Central memory CD4-positive, alpha-beta T cell (primary cell): ENCODE data around the gene ANKRD1.
"Not testable (repeated sequence)": the region's sequence is repeated elsewhere in the genome, so short reads cannot be mapped to it uniquely, and the experiment has no call there.

Experiments used
- DNase-seq: peaks from one replicate; pipeline ENCODE4 v3.0.0; 2022
- total RNA-seq, 3 experiments: gene quantifications; one replicate each; lab custom pipeline; 2026; lab: John Stamatoyannopoulos, UW

Gene ANKRD1
- total RNA-seq = 0 reads per million in 3 experiments

DNA sequence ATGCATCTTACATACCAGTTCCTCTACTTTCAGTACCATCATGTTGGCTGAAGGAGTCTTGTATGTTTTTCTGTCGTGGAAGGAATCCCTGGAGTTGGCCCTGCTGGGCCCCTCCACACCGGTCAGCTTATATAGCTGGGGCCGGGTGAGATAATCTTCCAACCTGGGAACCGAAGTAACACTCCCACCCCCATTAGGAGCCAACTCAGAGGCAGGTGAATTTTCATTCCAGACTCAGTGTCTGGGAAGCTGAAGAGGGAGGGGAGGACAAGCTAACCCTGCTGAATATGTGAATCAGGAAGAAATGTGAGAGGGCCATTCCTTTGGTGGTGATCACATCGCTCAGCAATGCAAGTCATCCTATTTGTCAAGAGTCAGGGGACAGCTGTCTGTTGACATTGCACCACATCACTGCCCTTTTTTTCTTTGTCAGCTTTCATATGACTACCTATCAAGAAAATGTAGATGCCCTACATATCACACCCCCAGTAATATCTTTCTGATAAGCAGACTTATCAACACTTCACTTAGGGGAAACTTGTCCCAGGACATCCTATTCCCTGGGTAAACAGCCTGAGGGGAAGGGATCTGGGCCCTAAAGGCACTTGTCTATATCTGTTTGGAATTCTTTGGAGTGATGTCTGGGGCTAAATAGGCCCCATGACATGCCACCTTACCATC lies at the start of gene ANKRD1:
Gene ANKRD1, minus strand, starts transcription at position 102 of the 681 bp plus-strand sequence. Its CDS starts 60 bp downstream, at position 42.
- DNase-seq = no peak

- DNase-seq = no peak
These were observed 49.2 kb upstream of the ANKRD1 start for GRCh38 chr10:90969947-90970673.

- no peak for DNase-seq
These were observed 48.2 kb upstream of the ANKRD1 start for GRCh38 chr10:90969121-90969534.

DNA sequence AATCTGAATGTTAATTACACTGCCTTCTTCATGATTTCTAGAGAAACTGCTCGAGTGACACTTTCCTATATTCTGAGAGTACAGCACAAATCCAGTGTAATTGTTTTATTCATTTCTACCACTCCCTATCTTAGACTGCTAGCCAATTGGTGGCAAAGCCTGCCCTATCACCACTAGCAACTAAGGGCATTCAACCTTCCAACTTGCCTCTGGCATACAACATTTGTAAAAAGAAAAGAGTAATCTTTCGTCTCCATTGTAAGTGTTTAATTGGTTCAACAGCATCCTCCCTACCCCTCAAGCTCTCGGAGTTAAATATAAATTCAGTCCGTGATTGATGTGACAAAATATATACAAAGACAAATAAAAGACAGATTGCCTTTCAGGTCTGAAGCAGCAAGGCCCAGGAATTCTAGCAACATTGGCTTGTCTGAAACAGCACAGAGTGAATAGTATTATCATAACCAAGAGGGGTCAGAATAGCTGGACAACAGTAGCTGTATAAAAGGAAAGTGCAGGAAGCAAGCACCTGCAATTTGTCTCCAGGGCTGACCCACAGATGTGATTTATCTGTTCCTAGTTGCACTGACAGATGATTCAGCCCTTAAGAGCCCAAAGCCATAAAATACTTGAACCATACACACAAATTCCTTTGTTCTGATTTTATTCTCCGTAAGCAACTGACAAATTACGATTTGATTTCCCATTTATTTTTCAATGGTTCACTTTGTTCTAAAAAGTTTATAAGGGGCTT lies 47.6 kb upstream of the ANKRD1 start:
- DNase-seq = no peak

DNA sequence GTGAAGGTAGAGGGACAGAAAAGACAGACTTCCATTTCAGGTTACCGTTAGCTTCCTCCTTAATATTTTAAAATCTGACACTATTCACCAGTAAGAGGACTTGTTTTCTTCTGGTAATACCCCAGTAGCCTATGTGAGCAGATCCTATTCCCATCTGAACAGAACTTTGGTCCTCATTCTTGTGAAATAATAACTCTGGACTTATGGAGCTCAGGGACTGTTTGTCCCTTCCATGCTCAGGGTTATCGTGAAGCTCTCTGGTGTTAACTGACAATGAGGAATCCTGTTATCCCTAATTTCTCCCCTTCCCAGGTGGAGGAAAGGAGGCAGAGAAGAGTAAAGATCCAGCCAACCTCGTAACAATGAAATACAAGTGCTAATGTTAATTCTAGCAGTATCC lies 47.0 kb upstream of the ANKRD1 start:
- DNase-seq = no peak

GRCh38 chr10:90966146-90966545 lies 45.3 kb upstream of the ANKRD1 start:
- DNase-seq = no peak

DNA sequence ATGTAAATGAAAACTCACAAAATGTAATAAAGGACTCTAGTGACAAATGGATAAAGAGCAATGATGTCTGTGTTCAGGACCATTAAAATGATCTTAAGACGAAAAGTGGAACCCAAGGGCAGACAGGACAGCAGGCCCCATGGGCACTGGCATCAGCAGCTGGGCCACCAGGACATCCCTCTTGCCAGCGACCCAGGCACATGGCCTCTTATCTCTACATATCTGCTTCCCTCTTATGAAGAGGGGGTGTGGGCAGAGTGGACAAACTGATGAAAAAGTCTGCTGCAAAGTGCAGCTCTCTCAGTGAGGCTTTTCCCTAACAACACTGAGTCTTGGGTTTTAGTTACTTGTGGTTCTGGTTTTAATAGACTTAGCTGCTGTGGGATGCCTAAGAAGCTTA lies 44.8 kb upstream of the ANKRD1 start:
- no peak for DNase-seq

DNA sequence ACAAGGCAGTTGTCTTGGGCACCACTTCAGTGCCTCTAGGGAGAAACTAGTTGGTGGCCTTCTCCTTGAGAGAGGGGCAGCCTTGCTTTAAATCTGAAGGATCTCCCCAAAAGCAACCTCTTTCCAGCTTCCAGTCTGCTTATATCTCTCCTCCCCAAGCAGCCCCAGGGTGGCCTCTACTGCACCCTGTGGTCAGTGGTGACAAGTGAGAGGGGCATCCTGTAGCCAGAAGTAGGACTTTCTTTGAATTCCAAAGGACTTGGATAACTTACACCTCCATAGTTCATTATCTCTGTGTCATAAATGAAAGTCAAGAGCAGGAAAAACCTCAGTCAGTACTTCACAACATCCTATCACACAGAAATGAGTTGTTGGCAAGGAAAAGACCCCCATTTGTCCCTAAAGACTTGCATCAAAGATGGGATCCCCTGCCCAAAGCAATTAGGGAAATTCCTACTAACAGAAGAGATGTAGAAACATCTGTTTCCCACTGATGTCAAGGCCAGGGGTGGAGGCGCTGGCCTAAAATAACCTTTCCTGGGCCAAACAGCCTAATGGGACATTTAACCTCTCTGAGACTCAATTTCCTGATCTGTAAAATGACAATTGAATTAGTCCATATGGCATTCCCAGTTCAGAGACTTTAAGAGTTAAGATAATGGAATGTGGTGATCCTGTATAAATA lies 44.0 kb upstream of the ANKRD1 start:
- DNase-seq = no peak

DNA sequence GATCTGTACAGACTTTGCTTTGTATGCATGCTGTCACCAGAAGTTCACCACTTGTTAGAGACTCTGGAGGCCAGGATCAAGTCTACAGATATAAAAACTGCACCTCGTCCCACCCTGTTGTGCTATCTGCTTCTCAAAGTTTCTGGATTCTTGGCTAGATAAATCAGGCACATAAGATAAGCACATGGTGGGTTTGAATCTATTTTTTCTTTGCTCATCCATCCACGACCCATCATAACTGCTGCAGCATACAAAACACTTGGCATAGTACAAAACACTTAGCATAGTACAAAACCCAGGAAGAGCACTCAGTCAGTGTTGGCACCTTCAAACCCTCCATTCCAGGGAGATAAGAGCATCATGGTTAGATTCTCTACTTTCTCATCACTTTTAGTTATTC lies 42.4 kb upstream of the ANKRD1 start:
- DNase-seq = no peak

GRCh38 chr10:90960355-90960814 lies 39.5 kb upstream of the ANKRD1 start:
- DNase-seq = no peak

DNA sequence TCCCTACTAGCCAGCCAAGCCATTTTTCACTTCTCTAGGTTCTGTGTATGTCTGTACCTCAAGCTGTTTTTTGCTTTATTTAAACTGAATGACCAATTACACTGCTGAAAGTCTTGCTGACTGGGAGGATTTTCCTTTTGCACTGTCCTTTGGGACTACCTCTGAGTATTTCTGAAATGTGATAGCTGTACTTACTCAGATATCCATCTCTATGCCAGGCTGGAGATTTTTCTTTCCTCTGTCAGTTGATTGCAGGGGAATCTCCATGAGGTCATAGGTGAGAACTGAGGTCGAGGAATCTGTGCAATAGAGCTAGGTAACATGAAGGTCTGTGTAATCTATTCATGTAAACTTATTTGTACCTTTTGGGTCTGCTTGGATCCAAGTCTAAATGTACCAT lies 38.9 kb upstream of the ANKRD1 start:
- no peak for DNase-seq

- DNase-seq = no peak
These were observed 37.9 kb upstream of the ANKRD1 start for GRCh38 chr10:90958781-90959180.

GRCh38 chr10:90947030-90947960 lies 26.4 kb upstream of the ANKRD1 start:
- DNase-seq = no peak

GRCh38 chr10:90945491-90946070 lies 24.7 kb upstream of the ANKRD1 start:
- no peak for DNase-seq

- DNase-seq = no peak
These were observed 23.9 kb upstream of the ANKRD1 start for GRCh38 chr10:90944749-90945148.

- not testable (repeated sequence) for DNase-seq
These were observed 22.1 kb upstream of the ANKRD1 start for GRCh38 chr10:90942980-90943379.

- DNase-seq = no peak
These were observed 18.8 kb upstream of the ANKRD1 start for GRCh38 chr10:90939648-90940047.

DNA sequence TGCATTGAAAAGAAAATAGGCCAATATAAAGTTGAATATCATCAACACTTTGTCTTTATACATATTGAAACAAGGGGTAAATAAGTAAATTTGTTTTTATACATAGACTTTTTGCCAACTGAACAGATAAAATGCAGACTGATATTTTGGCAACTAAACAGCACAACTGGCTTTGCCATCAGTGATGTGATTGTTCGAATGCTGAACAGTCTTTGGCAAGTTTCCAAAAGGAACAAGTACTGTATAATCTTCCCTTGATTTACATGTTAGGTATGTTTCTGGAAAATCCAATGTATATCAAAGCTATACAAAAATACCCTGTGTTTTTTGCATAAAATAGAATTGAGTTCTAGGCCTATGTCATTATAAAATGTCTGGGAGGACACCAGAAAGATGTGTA lies 18.2 kb upstream of the ANKRD1 start:
- DNase-seq = no peak

GRCh38 chr10:90937645-90938258 lies 16.9 kb upstream of the ANKRD1 start:
- DNase-seq = no peak

DNA sequence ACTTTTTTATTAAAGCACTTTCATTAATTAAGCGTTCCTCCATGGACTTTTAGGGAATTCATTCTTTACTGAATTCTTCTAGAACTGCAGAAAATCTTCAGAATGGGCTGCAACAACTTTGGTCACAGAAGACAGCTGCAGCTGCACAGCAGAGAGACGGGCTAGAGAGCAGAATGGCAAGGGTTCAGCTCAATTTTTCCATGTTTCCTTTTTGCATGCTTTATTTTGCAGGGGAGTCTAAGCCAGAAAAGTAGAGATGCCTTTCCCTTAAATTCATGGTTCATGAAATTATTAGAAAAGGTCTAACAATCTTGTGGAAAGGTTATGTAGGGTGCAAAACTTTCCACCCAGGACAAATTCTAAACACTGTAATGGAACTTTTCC lies 15.4 kb upstream of the ANKRD1 start:
- no peak for DNase-seq
